ENCODE data around the gene SF1. TPM values are rescaled to one million over a fixed set of nuclear protein-coding genes. Genes with fewer than 3 reads are reported as not detected.

The SF1 gene
- total and polyA plus RNA-seq, 2 of the 4 experiments (the other 2 are of a cell fraction), result 56.8 to 88.0 TPM

- TF ChIP-seq USF2 (IDR thresholded peaks at IDR 0.05; ENCODE audit: low read depth, low read length) (no peak), CEBPB (IDR thresholded peaks at IDR 0.05; ENCODE audit: low read depth, low read length) (no peak), CTCF (conservative IDR thresholded peaks at IDR 0.05; ENCODE audit: low read depth, low read length) (peak; percentile 20; the same call in 1 of the 2 replicates), MXI1 (IDR thresholded peaks at IDR 0.05; ENCODE audit: borderline replicate concordance, low read depth, low read length) (peak; percentile 0; the same call in 1 of the 2 replicates), CHD1 (IDR thresholded peaks at IDR 0.05; ENCODE audit: low read depth, low read length) (no peak)
Observed at GRCh38 chr11:64778473-64779298, at the start of gene SF1 (continued).
